Epidermal melanocyte (primary cell): ENCODE results near the gene GRIK3.

ENCODE experiments used
- DNase-seq: peaks from one replicate; pipeline ENCODE4 v3.0.0; 2011; ENCODE audit warnings: low spot score; ENCODE audit not compliant: insufficient read length

GRIK3 gene

DNA sequence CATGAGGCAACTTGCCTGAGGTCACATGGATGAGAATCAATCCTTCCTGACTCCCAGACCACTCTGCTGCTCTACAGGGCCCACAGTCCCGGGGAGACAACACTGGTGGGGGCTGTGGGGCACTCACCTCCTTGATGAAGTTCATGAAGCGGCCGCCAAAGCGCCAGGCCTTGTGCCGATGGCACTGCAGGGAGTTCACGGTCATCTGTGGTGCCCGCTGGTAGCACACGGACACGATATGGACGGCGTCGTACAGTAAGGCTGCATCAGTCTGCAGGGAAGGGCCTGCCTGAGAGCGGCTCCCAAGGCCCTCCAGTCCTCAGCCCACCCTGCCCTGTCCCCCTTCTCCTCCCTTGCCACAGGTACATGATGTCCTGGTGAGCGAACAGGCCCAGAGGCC lies 175.3 kb downstream of the GRIK3 start:
- no peak for DNase-seq

DNA sequence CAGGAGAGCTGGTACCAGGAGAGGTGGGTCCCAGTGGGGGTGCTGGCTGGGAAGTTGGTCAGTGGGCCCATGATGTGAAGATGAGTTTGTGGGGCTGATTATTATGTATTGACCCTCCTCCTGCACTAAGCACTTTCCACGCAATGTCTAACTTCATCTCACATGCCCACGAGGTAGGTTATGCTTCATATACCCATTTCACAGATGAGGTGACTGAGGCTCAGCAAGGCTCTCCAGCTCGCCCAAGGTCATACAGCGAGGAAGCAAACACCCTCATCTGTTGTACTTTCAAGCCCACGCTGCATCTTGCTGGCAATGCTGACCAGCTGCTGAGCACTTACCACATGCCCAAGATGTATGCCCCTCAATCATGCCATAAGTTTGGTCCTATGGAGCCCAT lies 175.8 kb downstream of the GRIK3 start:
- DNase-seq, result no peak

DNA sequence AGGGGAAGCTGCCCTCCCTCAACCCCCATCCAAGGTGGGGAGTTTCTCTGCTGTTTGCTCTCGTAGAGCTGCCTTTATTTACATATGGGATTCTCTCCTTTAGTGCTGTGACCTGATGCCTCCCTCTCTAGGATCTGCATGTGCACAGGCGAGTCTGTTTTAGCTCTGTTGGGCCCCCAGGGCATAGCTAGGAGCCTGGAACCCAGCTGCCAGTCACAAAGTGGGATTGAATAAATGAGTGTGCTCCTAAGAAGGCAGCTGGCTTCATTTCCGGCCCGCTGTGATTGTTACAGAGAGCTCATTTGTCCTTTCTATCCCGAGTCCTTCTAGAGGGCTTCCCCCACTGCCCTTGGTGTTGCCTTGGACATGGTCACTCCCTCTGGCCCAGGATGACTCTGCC lies 176.6 kb downstream of the GRIK3 start:
- DNase-seq, result peak; percentile 54

DNA sequence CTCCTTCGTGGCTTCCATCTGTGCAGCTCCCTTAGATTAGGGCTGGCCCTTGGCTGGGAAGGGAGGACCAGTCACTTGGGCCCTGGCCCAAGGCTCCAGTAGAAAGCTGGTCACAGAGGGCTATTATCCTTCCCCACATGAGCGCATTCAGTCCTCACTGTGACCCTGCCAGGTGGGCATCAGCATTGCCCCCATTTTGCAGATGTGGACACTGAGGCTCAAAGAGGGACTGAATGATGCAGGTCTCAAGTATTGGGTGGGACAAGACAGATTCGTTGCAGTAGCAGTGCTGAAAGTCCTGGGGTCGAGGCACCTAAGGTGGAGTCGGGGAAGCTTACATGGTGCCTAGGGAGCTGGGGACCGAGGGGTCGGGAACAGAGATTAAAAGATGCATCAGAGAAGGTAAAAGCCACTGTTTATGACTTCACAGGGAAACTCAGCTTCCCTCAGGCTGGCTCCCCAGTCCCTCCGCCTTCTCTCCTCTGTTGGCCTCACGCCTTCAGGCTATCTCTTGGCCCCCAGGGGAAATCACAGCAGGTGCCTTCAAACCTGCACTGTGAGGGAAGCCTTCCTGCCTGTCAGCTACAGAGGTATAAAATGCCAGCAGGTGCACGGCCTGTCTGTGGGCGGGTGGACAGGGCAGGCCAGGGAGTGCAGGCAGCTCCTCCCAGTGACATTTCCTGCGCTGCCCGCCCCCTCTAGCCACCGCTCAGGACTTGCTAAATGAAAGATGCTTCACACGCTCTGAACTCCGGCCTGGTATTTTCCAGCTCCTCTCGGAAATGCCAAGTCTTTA lies 178.4 kb downstream of the GRIK3 start:
- DNase-seq, result no peak

DNA sequence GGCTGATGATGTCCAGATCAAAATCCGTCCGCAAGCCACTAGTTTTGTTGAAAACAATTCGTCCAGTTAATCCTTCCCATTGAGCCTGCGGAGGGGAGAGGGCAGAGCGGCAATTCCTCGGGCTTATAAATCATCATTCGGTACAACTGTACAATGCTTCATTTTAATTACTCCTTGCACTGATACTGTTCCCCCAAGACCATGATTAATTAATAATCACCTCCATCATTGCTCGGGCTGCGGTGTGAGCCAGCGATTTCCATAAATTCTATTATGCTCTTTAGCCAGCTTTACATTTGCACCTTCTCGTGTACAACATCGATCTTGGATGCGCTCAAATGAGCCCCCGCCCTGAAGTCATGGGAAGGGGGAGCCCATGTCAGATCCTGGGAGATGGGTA lies 180.7 kb downstream of the GRIK3 start:
- no peak for DNase-seq

DNA sequence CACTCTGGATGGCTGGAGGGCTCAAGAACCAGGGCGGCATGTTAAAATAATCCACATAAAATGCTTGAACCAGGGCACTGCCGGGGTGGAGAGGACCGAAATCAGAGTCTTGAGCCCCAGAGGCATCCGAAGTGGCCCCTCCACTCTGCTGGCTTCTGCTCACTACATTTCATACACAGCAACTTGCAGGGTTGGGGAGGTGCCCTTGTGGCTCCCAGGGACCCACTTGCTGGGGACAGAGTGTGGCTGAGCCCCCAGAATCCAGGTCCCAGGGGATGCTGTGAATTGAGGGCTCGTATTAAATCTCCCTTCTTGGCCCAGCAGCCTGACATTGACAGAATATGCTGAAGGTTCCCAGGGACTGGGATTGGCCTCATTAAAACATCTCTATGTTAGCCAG lies 181.7 kb downstream of the GRIK3 start:
- DNase-seq, result no peak

DNA sequence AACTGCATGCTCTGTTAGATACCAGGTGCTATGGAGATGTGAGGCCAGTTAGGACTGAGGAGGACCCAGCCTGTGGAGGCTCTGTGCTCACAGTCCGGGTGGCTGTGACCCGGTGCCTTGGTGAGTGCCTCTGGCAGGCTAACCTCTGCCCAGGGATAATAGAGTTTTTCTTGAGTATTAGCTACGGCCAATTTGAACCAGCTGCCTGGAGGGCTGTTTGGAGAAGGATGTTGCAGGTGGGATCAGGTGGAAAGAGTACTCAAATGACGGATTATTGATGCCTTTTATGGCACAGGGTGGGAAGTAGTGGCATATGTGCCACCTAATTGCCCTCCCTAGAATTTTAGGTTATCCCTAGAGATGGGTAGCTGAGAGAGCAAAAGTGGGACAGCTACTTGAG lies 182.7 kb downstream of the GRIK3 start:
- no peak for DNase-seq

DNA sequence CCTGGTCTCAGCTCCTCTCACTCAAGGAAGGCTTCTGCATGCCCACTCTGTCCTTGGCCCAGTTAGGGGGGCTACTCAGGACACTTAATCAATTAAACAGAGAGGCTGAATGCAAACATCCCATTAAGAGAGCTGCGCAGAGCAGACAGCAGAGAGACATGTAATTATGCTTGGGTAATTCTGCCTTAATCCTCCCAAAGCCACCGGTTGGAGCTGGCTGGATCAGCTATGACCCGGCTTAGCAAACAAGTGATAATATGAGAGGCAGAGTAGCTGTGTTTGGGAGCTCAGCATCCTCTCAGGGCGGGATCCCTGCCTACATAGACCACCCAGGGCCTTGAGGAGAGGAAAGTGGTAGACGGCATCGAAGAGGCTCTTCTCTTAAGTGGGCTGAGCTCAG lies 183.2 kb downstream of the GRIK3 start:
- DNase-seq, result no peak

DNA sequence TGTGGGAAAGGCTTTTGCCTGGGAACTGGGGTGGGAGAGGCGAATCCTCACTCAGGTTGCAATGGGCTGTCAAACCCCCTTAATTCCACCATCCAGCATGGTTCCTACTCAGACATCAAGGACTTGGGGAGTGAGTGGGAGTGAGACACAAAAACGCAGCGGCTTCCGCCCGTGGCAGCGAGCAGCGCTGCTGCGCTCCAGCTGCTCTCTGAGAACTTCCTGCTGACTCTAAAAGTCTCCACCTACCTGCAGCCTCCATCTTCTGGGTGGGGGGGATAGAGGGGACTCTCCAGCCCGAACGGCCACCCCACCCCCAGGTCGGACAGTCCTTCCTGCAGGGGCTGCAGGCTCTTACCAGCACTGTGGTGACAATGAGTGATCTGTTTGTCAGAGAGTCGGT lies 184.4 kb downstream of the GRIK3 start:
- no peak for DNase-seq

DNA sequence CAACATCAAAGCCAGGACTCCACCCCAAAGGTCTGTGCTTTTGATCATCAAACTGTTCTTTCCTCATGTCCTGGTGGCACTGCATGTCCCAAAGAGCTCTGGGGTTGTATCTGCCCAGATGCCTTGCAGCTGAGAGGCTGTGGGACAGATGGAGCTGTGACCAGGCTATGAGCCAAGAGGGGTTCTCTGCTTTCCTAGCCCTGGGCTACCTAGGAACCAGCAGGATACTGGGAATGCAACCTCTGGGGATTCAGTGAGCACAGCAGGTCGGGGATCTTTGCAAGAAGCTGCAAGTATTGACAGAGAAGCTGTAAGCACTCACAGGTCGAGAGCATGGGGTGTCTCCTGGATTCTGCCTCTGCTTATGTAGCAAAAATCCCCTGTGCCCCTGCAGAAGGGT lies 186.6 kb downstream of the GRIK3 start:
- DNase-seq, result no peak

DNA sequence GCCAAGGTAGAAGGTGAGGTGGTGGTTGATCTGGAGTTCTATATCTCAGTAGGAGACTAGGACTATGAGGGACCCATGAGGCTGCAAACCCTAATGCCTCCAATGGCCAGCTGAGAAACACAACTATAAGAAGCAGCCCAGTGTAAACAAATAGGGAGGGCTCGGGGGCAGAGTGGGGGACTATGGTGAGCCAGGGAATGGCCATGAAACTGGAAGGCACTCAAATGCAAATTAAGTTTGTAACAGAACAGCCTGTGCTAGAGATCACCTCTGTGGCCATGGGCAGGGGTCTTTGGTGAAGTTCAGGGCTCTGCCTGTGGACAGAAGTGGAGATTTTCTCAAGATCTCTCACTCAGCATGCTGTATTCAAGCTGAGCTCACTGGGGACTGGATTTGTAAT lies 187.1 kb downstream of the GRIK3 start:
- no peak for DNase-seq

DNA sequence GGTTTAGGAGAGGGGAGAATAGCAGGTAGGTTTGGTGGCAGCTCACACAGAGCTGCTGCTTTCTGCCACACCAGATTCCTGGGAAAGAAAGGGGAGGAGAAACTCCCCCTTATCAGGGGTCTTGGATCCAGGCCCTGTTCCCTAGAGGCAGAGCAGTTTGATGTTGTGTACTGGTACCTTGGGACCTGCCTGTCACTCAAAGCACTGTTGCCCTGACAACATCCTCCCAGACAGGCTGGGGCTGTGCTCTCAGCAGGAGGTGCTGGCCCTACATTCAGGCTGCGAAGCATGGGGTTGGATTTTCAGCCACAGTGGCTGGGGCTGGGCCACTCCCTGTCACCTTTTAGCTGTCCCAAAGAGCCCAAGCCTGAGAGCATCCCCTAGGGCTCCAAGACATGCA lies 188.0 kb downstream of the GRIK3 start:
- DNase-seq, result no peak

DNA sequence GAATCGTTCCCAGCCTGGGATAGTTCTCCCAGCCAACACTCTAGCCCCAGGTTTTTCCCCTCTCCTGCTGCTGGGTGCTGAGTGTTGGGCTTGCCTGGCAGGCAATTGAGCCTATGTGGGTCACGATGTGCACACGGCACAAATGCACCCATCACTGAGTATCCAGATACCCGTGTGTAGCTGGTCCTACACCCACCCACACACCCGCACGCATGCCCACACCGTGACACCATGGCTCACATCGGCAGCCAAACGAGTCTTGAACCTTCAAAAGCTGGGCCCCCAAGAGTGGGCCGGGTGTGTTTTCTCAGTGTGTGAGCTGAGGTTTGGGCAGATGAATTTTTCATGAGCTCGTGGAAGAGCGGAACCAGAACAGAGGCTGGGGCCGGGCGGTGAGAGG lies 188.5 kb downstream of the GRIK3 start:
- no peak for DNase-seq

DNA sequence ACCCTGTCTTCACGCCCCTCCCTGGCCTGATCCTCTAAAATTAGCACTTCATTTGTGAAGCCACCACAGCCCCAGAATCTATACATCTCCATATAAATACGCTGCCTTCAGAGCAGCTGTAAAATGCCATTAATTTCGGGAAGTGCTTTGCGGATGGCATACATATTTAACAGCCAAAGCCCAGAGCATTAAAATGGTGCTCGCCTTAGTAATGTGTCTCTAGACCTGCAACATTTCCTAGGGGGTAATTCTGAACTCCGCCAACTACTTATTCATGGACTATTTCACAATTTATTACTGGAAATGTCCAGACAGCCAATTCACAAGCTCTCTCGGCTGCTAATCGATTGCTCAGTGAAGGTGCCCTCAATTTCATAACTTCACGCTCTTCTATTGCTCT lies 189.4 kb downstream of the GRIK3 start:
- DNase-seq, result no peak

DNA sequence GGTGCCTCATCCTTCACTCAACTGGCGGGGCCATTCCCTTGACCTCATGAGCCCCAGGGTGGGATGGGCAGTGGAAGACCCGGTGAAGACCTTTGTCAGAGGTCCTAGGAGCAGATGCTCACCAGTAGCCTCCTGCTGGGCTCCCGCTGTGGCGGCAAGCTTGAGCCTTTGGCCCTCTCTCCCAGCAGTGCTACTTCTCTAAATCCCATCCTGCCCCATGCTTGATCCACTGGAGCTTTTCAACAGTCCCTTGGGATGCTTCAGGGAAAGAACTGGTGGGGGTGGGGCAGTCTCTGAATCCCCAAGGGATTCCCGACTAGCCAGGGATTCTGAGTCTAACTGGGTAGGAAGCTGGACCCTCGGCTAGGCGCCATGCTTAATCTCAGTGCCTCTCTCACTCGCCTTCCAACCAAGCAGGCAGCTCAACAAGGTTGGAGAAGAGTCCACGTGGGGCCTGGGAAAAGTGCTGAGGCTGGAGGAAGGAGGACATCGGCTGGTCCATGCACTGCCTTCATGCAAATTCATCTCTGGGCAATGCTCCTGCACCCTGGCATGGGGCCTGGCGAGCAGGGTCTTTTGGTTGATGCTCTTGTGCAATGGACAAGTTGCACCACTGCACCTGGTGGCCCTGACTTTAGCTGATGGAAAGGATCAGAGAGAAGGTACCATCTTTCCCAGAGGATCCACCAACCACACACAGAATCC lies 190.3 kb downstream of the GRIK3 start:
- DNase-seq, result no peak

DNA sequence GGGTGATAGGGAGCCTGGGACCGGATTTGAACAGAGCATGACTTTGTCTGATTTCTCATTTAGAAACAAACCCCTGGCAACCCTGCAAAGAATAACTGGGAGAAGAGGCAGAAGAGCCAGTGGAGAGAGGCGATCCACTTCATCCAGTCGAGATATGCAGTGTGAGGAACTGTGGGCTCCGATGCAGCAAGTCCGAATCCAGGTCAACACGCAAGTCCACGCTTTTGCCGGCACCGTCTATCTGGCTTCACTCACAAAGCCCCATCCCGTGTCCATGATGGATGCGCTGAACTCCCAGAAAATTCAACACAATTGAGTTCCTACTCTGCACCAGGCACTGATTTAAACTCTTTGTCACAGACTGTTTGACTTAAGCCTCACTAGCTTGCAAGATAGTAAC lies 191.3 kb downstream of the GRIK3 start:
- DNase-seq, result no peak

DNA sequence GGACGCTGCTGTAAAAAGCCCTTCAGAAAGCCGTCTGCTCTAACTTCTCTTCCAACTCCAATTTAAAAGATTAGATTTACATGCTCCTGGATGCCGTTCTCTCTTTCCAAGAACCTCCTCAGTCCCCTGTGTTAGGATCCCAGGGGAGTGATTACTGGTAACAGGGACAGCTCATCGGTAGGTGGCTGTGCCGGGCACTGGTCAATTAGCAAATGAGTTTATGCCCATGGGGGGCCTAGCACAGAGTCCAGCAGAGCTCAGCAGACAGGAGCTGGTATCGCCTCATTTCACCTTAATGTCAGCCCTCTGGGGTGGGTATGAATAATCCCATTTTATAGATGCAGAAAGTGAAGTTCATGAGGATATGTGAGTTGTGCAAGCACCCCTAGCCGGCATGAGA lies 191.9 kb downstream of the GRIK3 start:
- no peak for DNase-seq

DNA sequence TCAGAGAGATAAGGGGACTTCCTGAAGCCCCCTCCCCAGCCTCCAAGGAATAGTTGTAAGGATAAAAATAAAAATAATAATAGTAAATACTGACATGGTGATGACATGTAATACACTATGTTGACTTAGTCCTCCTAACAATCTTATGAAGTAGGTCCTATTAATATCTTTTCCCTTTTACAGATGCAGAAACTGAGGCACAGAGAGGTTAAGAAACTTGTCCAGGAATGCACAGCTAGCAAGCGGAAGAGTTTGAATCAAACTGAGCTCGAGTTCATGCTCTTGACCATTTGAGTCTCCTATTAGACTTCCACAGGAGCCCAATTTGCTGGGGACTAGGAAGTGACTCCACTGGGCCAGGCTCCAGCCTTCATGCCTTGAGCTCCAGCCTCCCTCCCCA lies 194.8 kb downstream of the GRIK3 start:
- DNase-seq, result no peak

DNA sequence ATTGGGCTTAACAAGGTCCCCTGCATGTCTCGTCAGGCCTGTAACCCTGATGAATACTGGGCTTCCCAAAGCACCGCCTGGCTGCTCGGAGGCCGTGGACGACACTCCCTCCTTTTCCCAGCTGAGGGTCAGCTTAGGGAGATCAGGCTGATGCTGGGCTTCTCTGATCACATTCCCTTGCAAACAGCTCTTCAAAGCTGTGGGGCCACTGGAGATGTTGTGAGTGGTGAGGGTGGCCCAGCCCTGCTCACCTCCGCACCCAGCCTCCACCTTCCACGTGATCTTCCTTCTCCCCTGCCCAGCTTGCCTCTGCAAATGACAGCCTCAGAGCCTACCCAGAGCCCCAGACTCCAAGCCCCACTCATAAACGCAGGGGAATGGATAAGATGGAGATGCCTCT lies 195.4 kb downstream of the GRIK3 start:
- DNase-seq, result no peak

DNA sequence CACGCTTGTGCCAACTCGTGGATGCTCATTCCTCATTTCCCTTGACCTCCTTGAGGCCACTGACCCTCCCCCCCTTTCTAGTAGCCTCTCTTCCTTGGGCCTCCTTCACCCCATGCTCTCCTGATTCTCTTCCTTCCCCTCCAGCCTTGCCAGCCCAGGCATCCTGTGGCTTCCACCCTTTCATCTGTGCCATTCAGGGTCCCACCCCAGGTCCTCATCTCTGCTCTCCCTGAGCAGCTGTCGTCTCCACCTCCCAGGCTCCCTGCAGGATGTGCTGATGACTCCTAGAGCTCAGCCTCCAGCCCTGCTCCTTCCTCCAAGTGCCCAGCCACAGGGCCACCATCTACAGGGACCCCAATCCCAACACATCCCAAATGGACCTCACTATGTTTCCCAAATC lies 197.4 kb downstream of the GRIK3 start:
- no peak for DNase-seq

DNA sequence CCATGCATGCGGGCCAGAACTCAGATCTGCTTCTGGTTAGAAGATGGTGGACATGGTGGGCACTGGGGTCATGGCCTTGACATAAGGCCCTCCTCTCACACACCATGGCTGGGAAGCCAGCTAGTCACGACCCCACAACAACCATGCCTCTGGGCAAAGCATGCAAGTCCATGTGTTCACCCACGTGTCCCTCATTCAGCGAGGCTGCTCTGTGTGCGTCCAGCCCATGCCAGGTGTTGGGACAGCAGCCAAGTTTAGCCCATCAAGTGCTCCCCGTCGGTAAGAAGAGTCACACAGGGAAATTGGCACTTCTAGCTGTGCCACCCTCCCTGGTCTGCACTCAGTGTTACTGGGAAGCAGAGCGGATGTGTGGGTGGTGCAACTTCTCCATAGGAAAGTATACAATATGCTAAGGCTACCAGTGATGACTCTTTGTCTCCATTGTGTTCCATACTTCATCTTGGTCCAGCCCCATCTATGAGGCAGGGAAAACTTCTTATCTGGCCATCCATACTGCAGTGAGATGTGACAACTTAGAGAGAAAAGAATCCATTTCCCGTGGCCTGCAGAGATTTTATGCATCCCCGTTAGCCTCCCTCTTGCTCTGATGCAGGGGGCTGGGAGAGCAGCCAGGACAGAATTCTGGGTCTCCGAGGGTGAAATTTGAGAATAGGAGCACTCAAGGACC lies 198.0 kb downstream of the GRIK3 start:
- DNase-seq, result no peak

DNA sequence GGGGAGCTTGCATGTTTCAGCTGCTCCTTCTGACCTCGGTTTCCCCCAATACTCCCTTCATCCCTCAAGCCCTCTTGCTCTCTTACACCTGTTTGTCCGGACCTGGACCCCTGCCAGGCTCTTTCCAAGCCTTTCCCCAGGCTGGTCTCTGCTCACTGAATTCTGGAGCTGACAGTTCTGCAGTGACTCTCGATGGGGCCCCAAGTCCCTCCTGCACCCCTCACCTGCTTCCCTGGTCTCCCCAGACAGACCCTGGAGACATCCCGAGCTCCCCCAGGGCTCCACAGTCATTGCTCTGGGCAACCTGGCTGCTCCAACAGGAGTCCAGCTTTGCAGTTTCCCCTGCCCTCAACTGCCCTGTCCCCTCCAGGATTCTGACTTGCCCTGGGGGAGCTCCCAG lies 198.6 kb downstream of the GRIK3 start:
- no peak for DNase-seq
